ENCODE data around the gene LCA5L. TPM values are rescaled to one million over a fixed set of nuclear protein-coding genes. Genes with fewer than 3 reads are reported as not detected.

Gene LCA5L
- total and polyA plus RNA-seq, 12 donors: 0.21 to 2.1 (median 0.78) TPM

GRCh38 chr21:39479164-39479813 lies 33.7 kb upstream of the LCA5L start:
- H3K27ac ChIP-seq: no peak overlapping the region

GRCh38 chr21:39474611-39475010 lies 29.0 kb upstream of the LCA5L start:
- TF ChIP-seq CTCF (IDR thresholded peaks at IDR 0.05): no peak
- H3K9me3 ChIP-seq: no peaks in the 10 kb centered on the region
- whole genome bisulfite sequencing, 2 donors: 85 to 92% methylated on average over 2 of the region's 2 CpGs
- H3K4me3 ChIP-seq: no peak overlapping the region
- H3K36me3 ChIP-seq: peaks cover 0 to 19% (median 0%) of the 10 kb centered on the region in 9 donors
- H3K27me3 ChIP-seq: no peaks in the 10 kb centered on the region
- no peak for ATAC-seq
- no peak overlapping the region for H3K27ac ChIP-seq
- no peaks in the 10 kb centered on the region for H3K4me1 ChIP-seq
- intact Hi-C loops (cut with DNase I): no loop called here
- DNase-seq: no peak

More at GRCh38 chr21:39479164-39479813, 33.7 kb upstream of the LCA5L start:
- Histone ChIP-seq H3K4me1 (peaks cover 0 to 18% (median 4%) of the 10 kb centered on the region in 9 donors), H3K27me3 (no peaks in the 10 kb centered on the region), H3K36me3 (peaks cover 0 to 19% (median 0%) of the 10 kb centered on the region in 9 donors), H3K4me3 (no peak overlapping the region), H3K9me3 (no peaks in the 10 kb centered on the region)
- ATAC-seq (no peak), DNase-seq (no peak)
- no peak for TF ChIP-seq CTCF (IDR thresholded peaks at IDR 0.05)
- intact Hi-C loops (cut with DNase I): no loop called here
- 77 to 82% methylated on average over 4 of the region's 4 CpGs for WGBS, 2 donors

- intact Hi-C loops (cut with DNase I): no loop called here
- Histone ChIP-seq H3K4me3 (no peak overlapping the region), H3K9me3 (no peaks in the 10 kb centered on the region), H3K4me1 (no peaks in the 10 kb centered on the region), H3K27me3 (no peaks in the 10 kb centered on the region), H3K27ac (no peak overlapping the region), H3K36me3 (peaks cover 0 to 19% (median 0%) of the 10 kb centered on the region in 9 donors)
- ATAC-seq (no peak), DNase-seq (no peak)
- 49 to 56% methylated on average over 4 of the region's 4 CpGs for WGBS, 2 donors
- TF ChIP-seq CTCF (IDR thresholded peaks at IDR 0.05): no peak
These were observed 27.2 kb upstream of the LCA5L start for GRCh38 chr21:39472786-39473185.

- ATAC-seq: no peak
- WGBS, 2 donors: 94 to 97% methylated on average over 3 of the region's 3 CpGs
These were observed 26.0 kb upstream of the LCA5L start for GRCh38 chr21:39471598-39471997.

More at GRCh38 chr21:39471598-39471997, 26.0 kb upstream of the LCA5L start:
- Histone ChIP-seq H3K27ac (no peak overlapping the region), H3K27me3 (no peaks in the 10 kb centered on the region), H3K36me3 (peaks cover 0 to 11% (median 0%) of the 10 kb centered on the region in 9 donors), H3K4me3 (no peak overlapping the region), H3K4me1 (no peaks in the 10 kb centered on the region), H3K9me3 (no peaks in the 10 kb centered on the region)
- intact Hi-C loops (cut with DNase I): no loop called here
- DNase-seq: no peak
- no peak for TF ChIP-seq CTCF (IDR thresholded peaks at IDR 0.05)
